ENCODE results near the gene OR1J4.
"Not testable (repeated sequence)": the region's sequence is repeated elsewhere in the genome, so short reads cannot be mapped to it uniquely, and the experiment has no call there.

OR1J4 gene

GRCh38 chr9:122506964-122507363 is 12.0 kb upstream of the OR1J4 start:
- H3K9me3 ChIP-seq (ENCODE audit: control extremely low read depth in 1 of 5, control insufficient read depth in 4 of 5, insufficient read depth in 2 of 5, low read depth in 1 of 5, low read length in 4 of 5), result no peaks in the 10 kb centered on the region
- ChIA-PET CTCF (interaction anchor here (1.9 kb wide), 1 partner anchor 9 kb away, joined by 4 read pairs; no protein-coding TSS in a partner anchor), POLR2A (no interaction called here)
- H3K4me3 ChIP-seq (ENCODE audit: control insufficient read depth in 1 of 7, extremely low read depth in 1 of 7, insufficient read depth in 4 of 7, low read depth in 2 of 7, low read length in 6 of 7), result no peak overlapping the region
- no peak for DNase-seq
- 83% methylated on average over 1 of the region's 2 CpGs for WGBS (ENCODE audit: insufficient coverage)
- no peak overlapping the region for H3K27ac ChIP-seq (ENCODE audit: insufficient read depth in 1 of 2, low read depth in 1 of 2, low read length in 2 of 2, poor library complexity in 1 of 2, severe bottlenecking in 2 of 2)
- H3K36me3 ChIP-seq (ENCODE audit: control insufficient read depth in 4 of 4, insufficient read depth in 4 of 4, low read length in 3 of 4), result no peaks in the 10 kb centered on the region
- peaks cover 0 to 17% (median 0%) of the 10 kb centered on the region in 5 experiments for H3K27me3 ChIP-seq (replicated peaks in 2 of 5; ENCODE audit: control insufficient read depth in 4 of 5, insufficient read depth in 5 of 5, low read length in 4 of 5)
- no peaks in the 10 kb centered on the region for H3K4me1 ChIP-seq (ENCODE audit: control extremely low read depth in 1 of 4, control insufficient read depth in 4 of 4, insufficient read depth in 4 of 4, low read length in 3 of 4)

GRCh38 chr9:122510502-122510901 is 8.4 kb upstream of the OR1J4 start, which contains the start of gene OR1J2:
Gene OR1J2 (plus strand): TSS chr9:122510802. CDS start chr9:122510802, 0 bp downstream.
- H3K4me1 ChIP-seq (ENCODE audit: control extremely low read depth in 1 of 4, control insufficient read depth in 4 of 4, insufficient read depth in 4 of 4, low read length in 3 of 4), result no peaks in the 10 kb centered on the region
- H3K9me3 ChIP-seq (ENCODE audit: control extremely low read depth in 1 of 5, control insufficient read depth in 4 of 5, insufficient read depth in 2 of 5, low read depth in 1 of 5, low read length in 4 of 5), result no peaks in the 10 kb centered on the region
- H3K27ac ChIP-seq (ENCODE audit: insufficient read depth in 1 of 2, low read depth in 1 of 2, low read length in 2 of 2, poor library complexity in 1 of 2, severe bottlenecking in 2 of 2), result no peak within 1 kb of the TSS
- H3K4me3 ChIP-seq (ENCODE audit: control insufficient read depth in 1 of 7, extremely low read depth in 1 of 7, insufficient read depth in 4 of 7, low read depth in 2 of 7, low read length in 6 of 7), result no peak within 1 kb of the TSS
- DNase-seq, result no peak
- no peaks in the 10 kb centered on the region for H3K36me3 ChIP-seq (ENCODE audit: control insufficient read depth in 4 of 4, insufficient read depth in 4 of 4, low read length in 3 of 4)
- 95% methylated on average over 3 of the region's 6 CpGs for WGBS (ENCODE audit: insufficient coverage)
- peaks cover 0 to 22% (median 0%) of the 10 kb centered on the region in 5 experiments for H3K27me3 ChIP-seq (replicated peaks in 2 of 5; ENCODE audit: control insufficient read depth in 4 of 5, insufficient read depth in 5 of 5, low read length in 4 of 5)
- CTCF ChIA-PET, result no interaction called here
- POLR2A ChIA-PET, result no interaction called here

- Histone ChIP-seq H3K27me3 (replicated peaks in 2 of 5; ENCODE audit: control insufficient read depth in 4 of 5, insufficient read depth in 5 of 5, low read length in 4 of 5) (peaks cover 0 to 8% (median 2%) of the 10 kb centered on the region in 5 experiments), H3K27ac (ENCODE audit: insufficient read depth in 1 of 2, low read depth in 1 of 2, low read length in 2 of 2, poor library complexity in 1 of 2, severe bottlenecking in 2 of 2) (no peak overlapping the region), H3K4me1 (ENCODE audit: control extremely low read depth in 1 of 4, control insufficient read depth in 4 of 4, insufficient read depth in 4 of 4, low read length in 3 of 4) (no peaks in the 10 kb centered on the region), H3K36me3 (ENCODE audit: control insufficient read depth in 4 of 4, insufficient read depth in 4 of 4, low read length in 3 of 4) (no peaks in the 10 kb centered on the region), H3K4me3 (ENCODE audit: control insufficient read depth in 1 of 7, extremely low read depth in 1 of 7, insufficient read depth in 4 of 7, low read depth in 2 of 7, low read length in 6 of 7) (no peak overlapping the region), H3K9me3 (ENCODE audit: control extremely low read depth in 1 of 5, control insufficient read depth in 4 of 5, insufficient read depth in 2 of 5, low read depth in 1 of 5, low read length in 4 of 5) (peaks cover 0 to 2% (median 0%) of the 10 kb centered on the region in 5 experiments)
- ChIA-PET CTCF (no interaction called here), POLR2A (no interaction called here)
- 83% methylated on average over 1 of the region's 2 CpGs for WGBS (ENCODE audit: insufficient coverage)
- DNase-seq, result no peak
Observed at GRCh38 chr9:122518226-122518625, 715 bp upstream of the OR1J4 start.

- H3K36me3 ChIP-seq (ENCODE audit: control insufficient read depth in 4 of 4, insufficient read depth in 4 of 4, low read length in 3 of 4), result no peaks in the 10 kb centered on the region
- no peak overlapping the region for H3K4me3 ChIP-seq (ENCODE audit: control insufficient read depth in 1 of 7, extremely low read depth in 1 of 7, insufficient read depth in 4 of 7, low read depth in 2 of 7, low read length in 6 of 7)
- DNase-seq, result no peak
- POLR2A ChIA-PET, result no interaction called here
- no peaks in the 10 kb centered on the region for H3K4me1 ChIP-seq (ENCODE audit: control extremely low read depth in 1 of 4, control insufficient read depth in 4 of 4, insufficient read depth in 4 of 4, low read length in 3 of 4)
- peaks cover 0 to 8% (median 2%) of the 10 kb centered on the region in 5 experiments for H3K27me3 ChIP-seq (replicated peaks in 2 of 5; ENCODE audit: control insufficient read depth in 4 of 5, insufficient read depth in 5 of 5, low read length in 4 of 5)
- H3K27ac ChIP-seq (ENCODE audit: insufficient read depth in 1 of 2, low read depth in 1 of 2, low read length in 2 of 2, poor library complexity in 1 of 2, severe bottlenecking in 2 of 2), result no peak overlapping the region
- peaks cover 0 to 2% (median 0%) of the 10 kb centered on the region in 5 experiments for H3K9me3 ChIP-seq (ENCODE audit: control extremely low read depth in 1 of 5, control insufficient read depth in 4 of 5, insufficient read depth in 2 of 5, low read depth in 1 of 5, low read length in 4 of 5)
- CTCF ChIA-PET, result no interaction called here
- 100% methylated on average over 3 of the region's 3 CpGs for WGBS (ENCODE audit: insufficient coverage)
Observed at GRCh38 chr9:122519376-122519775, 435 bp downstream of the OR1J4 start.

GRCh38 chr9:122526602-122527001 is 7.7 kb downstream of the OR1J4 start:
- DNase-seq, result no peak
- Histone ChIP-seq H3K27me3 (replicated peaks in 2 of 5; ENCODE audit: control insufficient read depth in 4 of 5, insufficient read depth in 5 of 5, low read length in 4 of 5) (peaks cover 0 to 3% (median 2%) of the 10 kb centered on the region in 5 experiments), H3K4me1 (ENCODE audit: control extremely low read depth in 1 of 4, control insufficient read depth in 4 of 4, insufficient read depth in 4 of 4, low read length in 3 of 4) (no peaks in the 10 kb centered on the region), H3K4me3 (ENCODE audit: control insufficient read depth in 1 of 7, extremely low read depth in 1 of 7, insufficient read depth in 4 of 7, low read depth in 2 of 7, low read length in 6 of 7) (no peak overlapping the region), H3K9me3 (ENCODE audit: control extremely low read depth in 1 of 5, control insufficient read depth in 4 of 5, insufficient read depth in 2 of 5, low read depth in 1 of 5, low read length in 4 of 5) (peaks cover 0 to 2% (median 0%) of the 10 kb centered on the region in 5 experiments), H3K36me3 (ENCODE audit: control insufficient read depth in 4 of 4, insufficient read depth in 4 of 4, low read length in 3 of 4) (no peaks in the 10 kb centered on the region), H3K27ac (ENCODE audit: insufficient read depth in 1 of 2, low read depth in 1 of 2, low read length in 2 of 2, poor library complexity in 1 of 2, severe bottlenecking in 2 of 2) (no peak overlapping the region)
- ChIA-PET CTCF (no interaction called here), POLR2A (no interaction called here)
- WGBS (ENCODE audit: insufficient coverage), result 91% methylated on average over 10 of the region's 10 CpGs

- peaks cover 0 to 2% (median 0%) of the 10 kb centered on the region in 5 experiments for H3K9me3 ChIP-seq (ENCODE audit: control extremely low read depth in 1 of 5, control insufficient read depth in 4 of 5, insufficient read depth in 2 of 5, low read depth in 1 of 5, low read length in 4 of 5)
- no peak within 1 kb of the TSS for H3K27ac ChIP-seq (ENCODE audit: insufficient read depth in 1 of 2, low read depth in 1 of 2, low read length in 2 of 2, poor library complexity in 1 of 2, severe bottlenecking in 2 of 2)
- no peak for DNase-seq
- no peak within 1 kb of the TSS for H3K4me3 ChIP-seq (ENCODE audit: control insufficient read depth in 1 of 7, extremely low read depth in 1 of 7, insufficient read depth in 4 of 7, low read depth in 2 of 7, low read length in 6 of 7)
- H3K4me1 ChIP-seq (ENCODE audit: control extremely low read depth in 1 of 4, control insufficient read depth in 4 of 4, insufficient read depth in 4 of 4, low read length in 3 of 4), result no peaks in the 10 kb centered on the region
- peaks cover 0 to 3% (median 2%) of the 10 kb centered on the region in 5 experiments for H3K27me3 ChIP-seq (replicated peaks in 2 of 5; ENCODE audit: control insufficient read depth in 4 of 5, insufficient read depth in 5 of 5, low read length in 4 of 5)
- ChIA-PET CTCF (no interaction called here), POLR2A (no interaction called here)
- 92% methylated on average over 3 of the region's 3 CpGs for WGBS (ENCODE audit: insufficient coverage)
- no peaks in the 10 kb centered on the region for H3K36me3 ChIP-seq (ENCODE audit: control insufficient read depth in 4 of 4, insufficient read depth in 4 of 4, low read length in 3 of 4)
Observed at GRCh38 chr9:122527193-122527592, 8.3 kb downstream of the OR1J4 start, which contains the start of gene OR1N1. Gene OR1N1 (minus strand): TSS chr9:122527293. CDS start chr9:122527293, 0 bp downstream.

- H3K27ac ChIP-seq (ENCODE audit: insufficient read depth in 1 of 2, low read depth in 1 of 2, low read length in 2 of 2, poor library complexity in 1 of 2, severe bottlenecking in 2 of 2); H3K36me3 ChIP-seq (ENCODE audit: control insufficient read depth in 4 of 4, insufficient read depth in 4 of 4, low read length in 3 of 4); CTCF ChIA-PET; DNase-seq; H3K9me3 ChIP-seq (ENCODE audit: control extremely low read depth in 1 of 5, control insufficient read depth in 4 of 5, insufficient read depth in 2 of 5, low read depth in 1 of 5, low read length in 4 of 5); H3K27me3 ChIP-seq (replicated peaks in 2 of 5; ENCODE audit: control insufficient read depth in 4 of 5, insufficient read depth in 5 of 5, low read length in 4 of 5); H3K4me3 ChIP-seq (ENCODE audit: control insufficient read depth in 1 of 7, extremely low read depth in 1 of 7, insufficient read depth in 4 of 7, low read depth in 2 of 7, low read length in 6 of 7); POLR2A ChIA-PET; H3K4me1 ChIP-seq (ENCODE audit: control extremely low read depth in 1 of 4, control insufficient read depth in 4 of 4, insufficient read depth in 4 of 4, low read length in 3 of 4): not testable (repeated sequence)
- WGBS (ENCODE audit: insufficient coverage), result 100% methylated on average over 2 of the region's 4 CpGs
Observed at GRCh38 chr9:122531157-122531556, 12.2 kb downstream of the OR1J4 start.
